ENCODE results near the gene BATF. TPM values are rescaled to one million over a fixed set of nuclear protein-coding genes. Genes with fewer than 3 reads are reported as not detected.
A peak's percentile ranks its signal among the peaks of the same experiment; 100 is the strongest.

BATF gene
- total and polyA plus RNA-seq, 2 experiments from 2014 or later, result not detected

DNA sequence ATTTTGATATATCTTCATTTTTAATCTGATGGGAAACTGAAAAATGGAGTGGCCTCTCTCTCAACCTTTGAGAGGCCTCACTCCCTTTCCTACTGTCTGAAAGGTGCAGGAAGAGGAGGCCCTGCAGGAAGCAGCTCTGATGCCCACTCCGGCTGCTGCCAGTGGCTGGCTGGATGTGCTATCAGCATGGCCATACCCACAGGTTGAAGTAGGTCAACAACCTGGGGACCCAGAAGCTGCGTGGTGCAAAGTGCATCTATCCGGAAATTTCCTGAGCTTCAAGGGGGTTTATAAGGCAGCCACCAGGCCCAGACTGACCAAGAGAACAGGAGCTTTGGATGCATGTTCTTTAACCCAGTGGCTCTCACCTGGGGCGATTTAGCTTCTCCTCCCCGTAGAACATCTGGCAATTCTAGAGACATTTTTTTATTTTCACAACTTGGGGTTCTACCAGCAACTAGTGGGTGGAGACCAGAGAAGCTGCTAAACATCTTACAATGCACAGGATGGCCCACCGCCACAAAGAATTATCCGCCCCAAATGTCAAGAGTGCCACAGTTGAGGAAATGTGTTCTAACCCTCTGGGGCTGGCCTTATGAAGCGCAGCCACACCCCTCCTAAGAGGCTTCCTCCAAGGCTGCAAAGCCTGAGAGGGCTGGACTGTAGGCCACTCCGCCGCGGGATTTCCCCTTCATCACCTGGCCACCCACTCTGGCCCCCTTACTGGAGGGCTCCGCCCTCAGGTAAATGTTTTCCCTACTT lies 8.2 kb upstream of the BATF start:
- no peak for DNase-seq (ENCODE audit: low read depth in 1 of 2, low spot score in 1 of 2)
- Histone ChIP-seq H3K36me3 (no peaks in the 10 kb centered on the region), H3K4me1 (ENCODE audit: low read depth) (no peaks in the 10 kb centered on the region), H3K4me3 (no peak overlapping the region), H3K27me3 (no peaks in the 10 kb centered on the region), H3K9me3 (ENCODE audit: low read depth) (no peaks in the 10 kb centered on the region), H3K27ac (no peak overlapping the region)
- TF ChIP-seq, protein P1, sequence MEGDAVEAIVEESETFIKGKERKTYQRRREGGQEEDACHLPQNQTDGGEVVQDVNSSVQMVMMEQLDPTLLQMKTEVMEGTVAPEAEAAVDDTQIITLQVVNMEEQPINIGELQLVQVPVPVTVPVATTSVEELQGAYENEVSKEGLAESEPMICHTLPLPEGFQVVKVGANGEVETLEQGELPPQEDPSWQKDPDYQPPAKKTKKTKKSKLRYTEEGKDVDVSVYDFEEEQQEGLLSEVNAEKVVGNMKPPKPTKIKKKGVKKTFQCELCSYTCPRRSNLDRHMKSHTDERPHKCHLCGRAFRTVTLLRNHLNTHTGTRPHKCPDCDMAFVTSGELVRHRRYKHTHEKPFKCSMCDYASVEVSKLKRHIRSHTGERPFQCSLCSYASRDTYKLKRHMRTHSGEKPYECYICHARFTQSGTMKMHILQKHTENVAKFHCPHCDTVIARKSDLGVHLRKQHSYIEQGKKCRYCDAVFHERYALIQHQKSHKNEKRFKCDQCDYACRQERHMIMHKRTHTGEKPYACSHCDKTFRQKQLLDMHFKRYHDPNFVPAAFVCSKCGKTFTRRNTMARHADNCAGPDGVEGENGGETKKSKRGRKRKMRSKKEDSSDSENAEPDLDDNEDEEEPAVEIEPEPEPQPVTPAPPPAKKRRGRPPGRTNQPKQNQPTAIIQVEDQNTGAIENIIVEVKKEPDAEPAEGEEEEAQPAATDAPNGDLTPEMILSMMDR (IDR thresholded peaks at IDR 0.05; ENCODE audit: low read depth, low read length), result no peak

DNA sequence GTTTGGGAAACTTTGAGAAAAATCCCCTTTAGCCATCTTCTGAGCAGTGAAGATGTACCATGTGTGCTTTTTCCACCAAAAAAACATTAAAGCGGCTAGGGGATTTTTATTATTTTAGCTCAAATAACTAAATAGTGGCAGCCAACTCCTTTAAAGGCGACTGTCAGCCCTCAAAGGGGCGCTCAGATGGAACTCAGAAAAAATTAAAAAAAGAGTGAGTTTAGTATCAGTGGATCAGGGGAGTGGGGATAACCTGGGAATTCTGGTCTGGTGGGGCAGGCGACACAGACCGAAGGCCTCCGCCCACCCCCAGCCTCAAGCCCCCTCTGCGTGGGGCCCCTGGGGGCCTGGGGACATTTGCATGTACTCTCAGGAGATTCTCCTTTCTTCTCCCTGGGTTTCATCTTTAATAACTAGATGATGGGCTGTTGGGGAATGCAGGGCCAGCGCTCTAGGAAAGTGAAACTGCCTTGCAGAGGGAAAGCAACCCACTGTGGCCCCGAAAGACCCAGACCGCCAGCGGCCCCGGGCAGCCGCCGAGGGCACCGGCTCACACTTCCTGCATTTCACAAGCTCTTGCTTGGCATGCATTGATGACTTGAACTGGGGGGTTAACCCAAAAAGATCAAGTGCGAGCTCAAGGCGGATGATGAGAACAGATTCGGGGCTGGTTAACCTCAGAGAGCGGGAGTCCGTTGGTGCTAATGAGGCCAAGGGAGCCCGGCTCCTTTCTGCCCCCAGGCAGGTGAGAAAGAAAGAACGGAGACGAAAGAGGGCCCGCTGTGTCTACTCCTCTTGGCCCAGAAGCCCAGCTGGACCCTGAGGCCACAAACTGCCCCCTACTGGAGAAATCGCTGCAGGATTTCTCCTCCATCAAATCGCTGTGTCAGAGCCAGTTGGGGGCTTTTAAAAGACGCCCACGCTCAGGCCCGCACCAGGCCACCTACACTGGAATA lies 7.3 kb upstream of the BATF start:
- TF ChIP-seq, protein P1 (IDR thresholded peaks at IDR 0.05; ENCODE audit: low read depth, low read length), result peak; percentile 3

DNA sequence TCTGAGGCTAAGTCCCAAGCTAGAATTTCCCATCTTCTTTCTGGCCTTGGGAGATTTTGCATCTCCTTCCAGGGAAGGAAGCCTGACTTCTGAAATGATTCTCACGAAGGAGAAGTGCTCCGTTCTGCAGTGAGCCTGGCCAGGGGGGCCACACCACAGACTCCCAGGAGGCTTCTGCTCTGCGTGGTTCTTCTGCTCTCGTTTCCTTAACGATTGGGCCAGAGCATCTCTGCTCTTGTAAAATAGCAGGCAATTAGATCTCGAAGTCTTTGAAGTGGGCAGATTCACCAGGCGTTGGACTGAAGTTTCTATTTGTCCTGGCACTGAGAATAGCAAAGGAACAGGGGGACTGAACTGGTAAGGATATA lies 6.7 kb upstream of the BATF start:
- Histone ChIP-seq H3K4me1 (ENCODE audit: low read depth) (no peaks in the 10 kb centered on the region), H3K27me3 (no peaks in the 10 kb centered on the region), H3K27ac (no peak overlapping the region), H3K9me3 (ENCODE audit: low read depth) (no peaks in the 10 kb centered on the region), H3K4me3 (no peak overlapping the region), H3K36me3 (no peaks in the 10 kb centered on the region)
- peak in 1 of 2 donors; percentile 31 for DNase-seq (ENCODE audit: low read depth in 1 of 2, low spot score in 1 of 2)
- TF ChIP-seq, protein P1 (IDR thresholded peaks at IDR 0.05; ENCODE audit: low read depth, low read length), result no peak

More for the DNA sequence above, 7.3 kb upstream of the BATF start:
- Histone ChIP-seq H3K4me3 (no peak overlapping the region), H3K4me1 (ENCODE audit: low read depth) (no peaks in the 10 kb centered on the region), H3K27ac (no peak overlapping the region), H3K27me3 (no peaks in the 10 kb centered on the region), H3K36me3 (no peaks in the 10 kb centered on the region), H3K9me3 (ENCODE audit: low read depth) (no peaks in the 10 kb centered on the region)
- peak in 1 of 2 donors; percentile 31 for DNase-seq (ENCODE audit: low read depth in 1 of 2, low spot score in 1 of 2)

DNA sequence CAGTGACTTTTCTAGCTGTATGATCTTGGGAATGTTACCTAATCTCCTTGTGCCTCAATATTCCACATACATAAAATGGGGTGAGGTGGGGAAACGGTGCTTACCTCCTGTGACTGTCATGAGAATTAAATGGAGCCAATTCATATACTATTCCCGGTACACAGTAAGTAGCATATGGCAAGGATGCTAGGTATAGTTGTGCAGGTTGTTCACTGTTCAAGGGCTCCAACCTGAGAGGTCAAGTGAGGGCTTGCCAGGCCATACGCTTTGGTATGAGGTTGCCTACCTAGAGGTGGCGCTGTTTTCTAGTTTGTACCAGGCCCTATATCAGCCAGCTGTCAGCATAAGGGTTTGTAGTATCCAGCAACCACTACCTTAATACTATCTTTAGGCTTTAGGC lies 3.6 kb upstream of the BATF start:
- H3K36me3 ChIP-seq, result no peaks in the 10 kb centered on the region
- DNase-seq (ENCODE audit: low read depth in 1 of 2, low spot score in 1 of 2), result peak; percentile 28 to 44
- H3K27me3 ChIP-seq, result no peaks in the 10 kb centered on the region
- TF ChIP-seq, protein P1 (IDR thresholded peaks at IDR 0.05; ENCODE audit: low read depth, low read length), result peak; percentile 42
- H3K27ac ChIP-seq, result no peak overlapping the region
- no peaks in the 10 kb centered on the region for H3K9me3 ChIP-seq (ENCODE audit: low read depth)
- H3K4me1 ChIP-seq (ENCODE audit: low read depth), result peaks cover 17% of the 10 kb centered on the region
- H3K4me3 ChIP-seq, result no peak overlapping the region

DNA sequence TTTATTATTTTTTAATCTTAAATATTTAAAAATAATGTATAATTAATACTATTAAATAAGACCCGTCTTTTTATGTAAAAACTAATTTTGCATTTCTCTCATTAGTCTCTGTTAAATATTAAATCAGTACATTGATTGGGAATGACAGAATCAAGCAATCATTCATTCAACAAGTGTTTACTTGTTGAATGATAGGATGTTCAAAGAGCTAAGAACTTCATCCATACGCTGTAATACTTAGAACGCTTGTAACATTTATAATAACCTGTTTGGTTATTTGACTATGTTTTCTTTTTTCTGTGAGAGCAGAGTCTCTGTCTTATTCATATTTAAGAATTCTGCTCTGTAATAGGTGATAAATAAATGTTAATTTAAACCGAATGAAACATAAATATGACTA lies 2.9 kb upstream of the BATF start:
- Histone ChIP-seq H3K4me1 (ENCODE audit: low read depth) (peaks cover 17% of the 10 kb centered on the region), H3K27ac (no peak overlapping the region), H3K4me3 (no peak overlapping the region), H3K9me3 (ENCODE audit: low read depth) (no peaks in the 10 kb centered on the region), H3K27me3 (no peaks in the 10 kb centered on the region), H3K36me3 (no peaks in the 10 kb centered on the region)
- DNase-seq (ENCODE audit: low read depth in 1 of 2, low spot score in 1 of 2), result no peak
- TF ChIP-seq, protein P1 (IDR thresholded peaks at IDR 0.05; ENCODE audit: low read depth, low read length), result no peak
